CD14-positive monocyte (primary cell): Measurements from ENCODE around the gene SCN4A. TPM values are rescaled to one million over a fixed set of nuclear protein-coding genes. Genes with fewer than 3 reads are reported as not detected.

Experiments used
- DNase-seq, 3 donors: peaks; one replicate each; pipeline ENCODE4 v3.0.0-alpha.2; 2011 to 2022
- H2AFZ ChIP-seq: 2 replicates; pipeline ENCODE4 v1.6.0; 2012; ENCODE audit warnings: mild to moderate bottlenecking, low read depth, low read length, inconsistent platforms; ENCODE audit not compliant: insufficient read depth, poor library complexity, severe bottlenecking
- H3K27ac ChIP-seq, 2 donors: 1 replicate in 1 of 2; 2 replicates in 1 of 2; pipeline ENCODE4 v1.5.1; 2012 to 2013; ENCODE audit warnings: low read length in 2 of 2, control low read depth in 1 of 2, inconsistent platforms in 1 of 2, low read depth in 1 of 2, mild to moderate bottlenecking in 1 of 2
- H3K27me3 ChIP-seq, 2 donors: one replicate each; pipeline versions ENCODE4 v1.6.0 to v1.6.1; 2011 to 2013; ENCODE audit warnings: low read length in 2 of 2; ENCODE audit not compliant: control insufficient read depth in 2 of 2, insufficient read depth in 2 of 2
- H3K36me3 ChIP-seq, 2 donors: replicated peaks in 1 of 2; 1 replicate in 1 of 2; 2 replicates in 1 of 2; pipeline versions ENCODE4 v1.5.1 to v1.6.1; 2012 to 2013; ENCODE audit warnings: low read length in 2 of 2, control low read depth in 1 of 2, inconsistent platforms in 1 of 2, mild to moderate bottlenecking in 1 of 2; ENCODE audit not compliant: insufficient read depth in 2 of 2, control insufficient read depth in 1 of 2
- H3K4me1 ChIP-seq, 2 donors: 1 replicate in 1 of 2; 2 replicates in 1 of 2; pipeline versions ENCODE4 v1.5.1 to v1.6.1; 2012 to 2013; ENCODE audit warnings: low read length in 2 of 2, control low read depth in 1 of 2, inconsistent platforms in 1 of 2, mild to moderate bottlenecking in 1 of 2, moderate library complexity in 1 of 2; ENCODE audit not compliant: insufficient read depth in 2 of 2, control insufficient read depth in 1 of 2
- H3K4me2 ChIP-seq: replicated peaks from 2 replicates; pipeline ENCODE3; 2012; ENCODE audit warnings: low read length, moderate library complexity, mild to moderate bottlenecking; ENCODE audit not compliant: poor library complexity, severe bottlenecking; ENCODE audit errors: extremely low read depth
- H3K4me3 ChIP-seq, 3 experiments: fragments of 200-600 bp in 1 of 3; sonication (generic) in 1 of 3; replicated peaks in 1 of 3; 1 replicate in 2 of 3; 2 replicates in 1 of 3; pipeline ENCODE4 v1.5.1; 2011 to 2013; ENCODE audit warnings: low read length in 3 of 3, mild to moderate bottlenecking in 3 of 3, control low read depth in 2 of 3, low read depth in 2 of 3, inconsistent platforms in 1 of 3, moderate library complexity in 1 of 3
- H3K79me2 ChIP-seq: 2 replicates; pipeline ENCODE4 v1.6.0; 2012; ENCODE audit warnings: mild to moderate bottlenecking, control low read depth, inconsistent platforms, low read length, moderate library complexity; ENCODE audit not compliant: insufficient read depth
- H3K9ac ChIP-seq: 2 replicates; pipeline ENCODE4 v1.6.0; 2017; ENCODE audit warnings: low read length, mild to moderate bottlenecking; ENCODE audit not compliant: insufficient read depth, poor library complexity, severe bottlenecking
- H3K9me3 ChIP-seq, 2 donors: replicated peaks in 1 of 2; 1 replicate in 1 of 2; 2 replicates in 1 of 2; pipeline versions ENCODE4 v1.5.1 to v1.6.1; 2012 to 2013; ENCODE audit warnings: low read length in 2 of 2, control low read depth in 1 of 2; ENCODE audit not compliant: control insufficient read depth in 1 of 2, insufficient read depth in 1 of 2
- H4K20me1 ChIP-seq: 2 replicates; pipeline ENCODE4 v1.6.0; 2012; ENCODE audit warnings: mild to moderate bottlenecking, low read length, control low read depth, moderate library complexity; ENCODE audit not compliant: insufficient read depth
- H3K27ac Mint-ChIP-seq, 7 donors: one replicate each; pipeline ENCODE4 v1.8.0; 2020; ENCODE audit warnings: mild to moderate bottlenecking in 7 of 7, mixed read lengths in 7 of 7, moderate library complexity in 6 of 7, inconsistent platforms in 2 of 7
- H3K27me3 Mint-ChIP-seq, 3 donors: one replicate each; pipeline ENCODE4 v1.8.0; 2021 to 2022; ENCODE audit warnings: low read depth in 3 of 3, mild to moderate bottlenecking in 3 of 3, mixed read lengths in 3 of 3, moderate library complexity in 3 of 3, inconsistent platforms in 1 of 3
- H3K36me3 Mint-ChIP-seq, 2 donors: one replicate each; pipeline ENCODE4 v1.8.0; 2020; ENCODE audit warnings: mixed read lengths in 2 of 2, inconsistent platforms in 1 of 2, mild to moderate bottlenecking in 1 of 2
- H3K4me1 Mint-ChIP-seq: one replicate; pipeline ENCODE4 v1.8.0; 2020; ENCODE audit warnings: mild to moderate bottlenecking, mixed read lengths
- H3K4me3 Mint-ChIP-seq, 2 donors: one replicate each; pipeline ENCODE4 v1.8.0; 2020; ENCODE audit warnings: mild to moderate bottlenecking in 2 of 2, mixed read lengths in 2 of 2, moderate library complexity in 1 of 2
- H3K9me3 Mint-ChIP-seq, 7 donors: one replicate each; pipeline ENCODE4 v1.8.0; 2020 to 2022; ENCODE audit warnings: mixed read lengths in 7 of 7, mild to moderate bottlenecking in 6 of 7, moderate library complexity in 6 of 7, inconsistent platforms in 2 of 7
- CTCF ChIP-seq: fragments of 200-600 bp; IDR thresholded peaks from one replicate; pipeline ENCODE4 v1.8.0; 2022; ENCODE audit warnings: antibody characterized with exemption, mild to moderate bottlenecking
- WGBS: methylation state at CpG from one replicate; pipeline ENCODE4 v1.1.5; 2013; ENCODE audit warnings: missing lambda C conversion rate; ENCODE audit not compliant: insufficient coverage; 5-methylcytosine and 5-hydroxymethylcytosine counted together
- intact Hi-C, 2 donors: fragments of 100-400 bp; cut with micrococcal nuclease; formaldehyde crosslinking; loops; one replicate each; pipeline versions ENCODE4 v1.15.0 to v1.15.1; 2023
- polyA plus RNA-seq, 3 donors: library from polyadenylated mRNA; depleted of rRNA in 1 of 3; unstranded in 2 of 3; stranded (reverse) in 1 of 3; fragments of 300-500 nt in 2 of 3; fragments of >200 nt in 1 of 3; fragmentation: Illumina TruSeq in 2 of 3; gene quantifications; 1 replicate in 2 of 3; 2 replicates in 1 of 3; pipeline ENCODE4 v1.2.3, GENCODE V29; 2012 to 2021

SCN4A gene
- polyA plus RNA-seq, 3 donors: not detected

GRCh38 chr17:63950940-63951907 is 21.5 kb downstream of the SCN4A start:
- no peak for TF ChIP-seq CTCF
- no peak for DNase-seq
- Mint-ChIP-seq H3K4me3 (no peak overlapping the region), H3K9me3 (peaks cover 0 to 3% (median 0%) of the 10 kb centered on the region in 7 donors), H3K27ac (peak overlapping the region in 1 of 7 donors; percentile 44), H3K36me3 (no peaks in the 10 kb centered on the region), H3K4me1 (peaks cover 10% of the 10 kb centered on the region), H3K27me3 (peaks cover 5 to 9% (median 6%) of the 10 kb centered on the region in 3 donors)
- no peaks in the 10 kb centered on the region for H3K79me2 ChIP-seq
- 94% methylated on average over 27 of the region's 29 CpGs for WGBS
- intact Hi-C loops: no loop called here
- no peaks in the 10 kb centered on the region for H3K27me3 ChIP-seq
- no peak overlapping the region for H3K4me3 ChIP-seq
- no peak overlapping the region for H3K27ac ChIP-seq
- H4K20me1 ChIP-seq: no peaks in the 10 kb centered on the region
- no peak overlapping the region for H3K9ac ChIP-seq
- no peak overlapping the region for H2AFZ ChIP-seq
- H3K4me1 ChIP-seq: peaks cover 5 to 6% of the 10 kb centered on the region in 2 donors
- no peaks in the 10 kb centered on the region for H3K36me3 ChIP-seq
- H3K9me3 ChIP-seq: no peaks in the 10 kb centered on the region
- no peak overlapping the region for H3K4me2 ChIP-seq

- no peak for TF ChIP-seq CTCF
- H3K4me2 ChIP-seq: no peak overlapping the region
- 100% methylated on average over 7 of the region's 18 CpGs for WGBS
Measured at GRCh38 chr17:63949576-63950250, 23.0 kb downstream of the SCN4A start.

More at GRCh38 chr17:63949576-63950250, 23.0 kb downstream of the SCN4A start:
- H3K36me3 ChIP-seq: no peaks in the 10 kb centered on the region
- H3K9me3 Mint-ChIP-seq: peaks cover 0 to 3% (median 0%) of the 10 kb centered on the region in 7 donors
- DNase-seq: no peak
- no peaks in the 10 kb centered on the region for H3K9me3 ChIP-seq
- no peak overlapping the region for H3K27ac Mint-ChIP-seq
- intact Hi-C loops: loop anchor here in 1 of 2 donors (5.0 kb wide), 1 partner anchor 47 kb away; no protein-coding TSS in a partner anchor
- H3K27me3 ChIP-seq: no peaks in the 10 kb centered on the region
- H3K4me3 ChIP-seq: no peak overlapping the region
- no peaks in the 10 kb centered on the region for H3K79me2 ChIP-seq
- peaks cover 6 to 7% (median 6%) of the 10 kb centered on the region in 3 donors for H3K27me3 Mint-ChIP-seq
- peaks cover 12% of the 10 kb centered on the region for H3K4me1 Mint-ChIP-seq
- H3K4me1 ChIP-seq: peaks cover 9 to 10% of the 10 kb centered on the region in 2 donors
- H4K20me1 ChIP-seq: no peaks in the 10 kb centered on the region
- no peaks in the 10 kb centered on the region for H3K36me3 Mint-ChIP-seq
- H3K4me3 Mint-ChIP-seq: no peak overlapping the region
- H3K27ac ChIP-seq: no peak overlapping the region
- no peak overlapping the region for H3K9ac ChIP-seq
- no peak overlapping the region for H2AFZ ChIP-seq
